GM21529 (cell line): ENCODE measurements around the gene ATG4C.
"Not testable (repeated sequence)": the region's sequence is repeated elsewhere in the genome, so short reads cannot be mapped to it uniquely, and the experiment has no call there.

ENCODE experiments used
- ATAC-seq: cut with Tn5 transposase; IDR thresholded peaks from one replicate; pipeline ENCODE4 v1.9.1; 2021; ENCODE audit not compliant: unreplicated experiment

ATG4C gene

GRCh38 chr1:62783736-62784508 lies at the start of gene ATG4C:
ATG4C (plus strand) TSS chr1:62784132; CDS start chr1:62803787, 19,655 bp downstream.
- peak; percentile 95 for ATAC-seq

- ATAC-seq = no peak
Measured at GRCh38 chr1:62735491-62736171, 48.3 kb upstream of the ATG4C start.

- not testable (repeated sequence) for ATAC-seq
Measured at GRCh38 chr1:62740701-62741100, 43.2 kb upstream of the ATG4C start.

GRCh38 chr1:62744611-62745577 lies 39.0 kb upstream of the ATG4C start:
- no peak for ATAC-seq

- no peak for ATAC-seq
Measured at GRCh38 chr1:62746086-62746808, 37.7 kb upstream of the ATG4C start.

GRCh38 chr1:62746809-62747138 lies 37.2 kb upstream of the ATG4C start:
- ATAC-seq = no peak

- no peak for ATAC-seq
Measured at GRCh38 chr1:62753031-62753965, 30.6 kb upstream of the ATG4C start.

GRCh38 chr1:62754938-62755337 lies 29.0 kb upstream of the ATG4C start:
- ATAC-seq = not testable (repeated sequence)

GRCh38 chr1:62756255-62756884 lies 27.6 kb upstream of the ATG4C start:
- ATAC-seq = not testable (repeated sequence)

GRCh38 chr1:62759232-62759875 lies 24.6 kb upstream of the ATG4C start:
- not testable (repeated sequence) for ATAC-seq

- ATAC-seq = not testable (repeated sequence)
Measured at GRCh38 chr1:62760021-62760782, 23.7 kb upstream of the ATG4C start.

- ATAC-seq = not testable (repeated sequence)
Measured at GRCh38 chr1:62761223-62761870, 22.6 kb upstream of the ATG4C start.

- not testable (repeated sequence) for ATAC-seq
Measured at GRCh38 chr1:62762027-62762426, 21.9 kb upstream of the ATG4C start.

GRCh38 chr1:62765981-62766380 lies 18.0 kb upstream of the ATG4C start:
- no peak for ATAC-seq

GRCh38 chr1:62768551-62768950 lies 15.4 kb upstream of the ATG4C start:
- ATAC-seq = not testable (repeated sequence)

GRCh38 chr1:62772607-62773295 lies 11.2 kb upstream of the ATG4C start:
- no peak for ATAC-seq

GRCh38 chr1:62774006-62774405 lies 9.9 kb upstream of the ATG4C start:
- ATAC-seq = no peak
